HCT116 (cell line): ENCODE data around the gene ARID2.

ENCODE experiments used
- EGR1 ChIP-seq: IDR thresholded peaks from 2 replicates; pipeline ENCODE4 v1.6.1; 2012; ENCODE audit warnings: low read depth
- ELF1 ChIP-seq: IDR thresholded peaks from 2 replicates; pipeline ENCODE4 v1.6.1; 2012; ENCODE audit warnings: low read depth, borderline replicate concordance
- EZH2phosphoT487 ChIP-seq: fragments of 200-600 bp; IDR thresholded peaks from 2 replicates; pipeline ENCODE4 v1.6.1; 2018; ENCODE audit warnings: antibody characterized with exemption, borderline replicate concordance
- FOSL1 ChIP-seq: IDR thresholded peaks from 2 replicates; pipeline ENCODE4 v1.6.1; 2012; ENCODE audit warnings: low read depth
- POLR2A ChIP-seq: IDR thresholded peaks from 2 replicates; pipeline ENCODE4 v1.7.0; 2011; ENCODE audit warnings: borderline replicate concordance; ENCODE audit not compliant: insufficient read depth, insufficient read length; ENCODE audit errors: extremely low read depth
- POLR2AphosphoS5 ChIP-seq: IDR thresholded peaks from 2 replicates; pipeline ENCODE4 v1.6.1; 2011; ENCODE audit warnings: mild to moderate bottlenecking, low read depth, low read length, moderate library complexity
- RAD21 ChIP-seq: IDR thresholded peaks from 2 replicates; pipeline ENCODE4 v1.6.1; 2012; ENCODE audit warnings: low read depth, mild to moderate bottlenecking
- SIN3A ChIP-seq: IDR thresholded peaks from 2 replicates; pipeline ENCODE4 v1.6.1; 2012; ENCODE audit warnings: low read depth
- ZNF274 ChIP-seq: fragments of 200-500 bp; sonication (Bioruptor generic); IDR thresholded peaks from 2 replicates; pipeline ENCODE4 v1.6.1; 2014; ENCODE audit warnings: mild to moderate bottlenecking, low read depth, low read length, inconsistent platforms
- TF ChIP-seq, protein P1 (sequence below): IDR thresholded peaks from 2 replicates; pipeline ENCODE4 v1.6.1; 2012
- TF ChIP-seq, protein P2 (sequence below): IDR thresholded peaks from 2 replicates; pipeline ENCODE4 v1.6.1; 2011; ENCODE audit warnings: mild to moderate bottlenecking, low read length, moderate library complexity; ENCODE audit not compliant: insufficient replicate concordance; ENCODE audit errors: extremely low read depth
- TF ChIP-seq, protein P3 (sequence below), 3 experiments: fragments of 200-600 bp in 1 of 3; sonication (generic) in 1 of 3; IDR thresholded peaks in 2 of 3; conservative IDR thresholded peaks in 1 of 3; 2 replicates each; pipeline ENCODE4 v1.5.1; 2012 to 2017; ENCODE audit warnings: low read depth in 2 of 3, low read length in 2 of 3, antibody characterized with exemption in 1 of 3, borderline replicate concordance in 1 of 3, control low read depth in 1 of 3, mild to moderate bottlenecking in 1 of 3, mixed read lengths in 1 of 3, mixed run types in 1 of 3, moderate library complexity in 1 of 3; ENCODE audit not compliant: insufficient read depth in 1 of 3

DNA sequence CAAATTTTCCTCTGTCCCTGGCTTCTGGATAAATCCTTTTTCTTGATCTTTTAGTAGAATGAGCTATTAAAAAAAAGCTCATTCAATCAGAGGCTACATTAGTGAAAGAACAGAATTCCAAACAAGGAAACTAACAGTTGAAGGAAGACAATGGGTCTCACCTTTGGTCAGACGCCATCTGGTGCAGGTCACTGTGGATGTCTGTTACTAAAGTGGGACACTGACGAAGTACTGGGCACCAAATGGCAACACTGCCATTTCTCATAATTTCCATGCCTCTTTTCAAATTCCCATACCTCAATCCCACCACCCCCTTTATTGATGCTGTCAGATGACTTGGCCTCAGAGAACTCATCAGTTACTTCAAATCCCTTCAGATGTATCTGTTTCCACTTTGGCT lies 24.5 kb upstream of the ARID2 start:
- TF ChIP-seq FOSL1 = no peak
- TF ChIP-seq ZNF274 = no peak
- no peak for TF ChIP-seq ELF1
- no peak for TF ChIP-seq POLR2A
- TF ChIP-seq, protein P1, sequence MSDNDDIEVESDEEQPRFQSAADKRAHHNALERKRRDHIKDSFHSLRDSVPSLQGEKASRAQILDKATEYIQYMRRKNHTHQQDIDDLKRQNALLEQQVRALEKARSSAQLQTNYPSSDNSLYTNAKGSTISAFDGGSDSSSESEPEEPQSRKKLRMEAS = no peak
- no peak for TF ChIP-seq RAD21
- TF ChIP-seq, protein P2, sequence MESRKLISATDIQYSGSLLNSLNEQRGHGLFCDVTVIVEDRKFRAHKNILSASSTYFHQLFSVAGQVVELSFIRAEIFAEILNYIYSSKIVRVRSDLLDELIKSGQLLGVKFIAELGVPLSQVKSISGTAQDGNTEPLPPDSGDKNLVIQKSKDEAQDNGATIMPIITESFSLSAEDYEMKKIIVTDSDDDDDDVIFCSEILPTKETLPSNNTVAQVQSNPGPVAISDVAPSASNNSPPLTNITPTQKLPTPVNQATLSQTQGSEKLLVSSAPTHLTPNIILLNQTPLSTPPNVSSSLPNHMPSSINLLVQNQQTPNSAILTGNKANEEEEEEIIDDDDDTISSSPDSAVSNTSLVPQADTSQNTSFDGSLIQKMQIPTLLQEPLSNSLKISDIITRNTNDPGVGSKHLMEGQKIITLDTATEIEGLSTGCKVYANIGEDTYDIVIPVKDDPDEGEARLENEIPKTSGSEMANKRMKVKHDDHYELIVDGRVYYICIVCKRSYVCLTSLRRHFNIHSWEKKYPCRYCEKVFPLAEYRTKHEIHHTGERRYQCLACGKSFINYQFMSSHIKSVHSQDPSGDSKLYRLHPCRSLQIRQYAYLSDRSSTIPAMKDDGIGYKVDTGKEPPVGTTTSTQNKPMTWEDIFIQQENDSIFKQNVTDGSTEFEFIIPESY = no peak
- TF ChIP-seq, protein P3, sequence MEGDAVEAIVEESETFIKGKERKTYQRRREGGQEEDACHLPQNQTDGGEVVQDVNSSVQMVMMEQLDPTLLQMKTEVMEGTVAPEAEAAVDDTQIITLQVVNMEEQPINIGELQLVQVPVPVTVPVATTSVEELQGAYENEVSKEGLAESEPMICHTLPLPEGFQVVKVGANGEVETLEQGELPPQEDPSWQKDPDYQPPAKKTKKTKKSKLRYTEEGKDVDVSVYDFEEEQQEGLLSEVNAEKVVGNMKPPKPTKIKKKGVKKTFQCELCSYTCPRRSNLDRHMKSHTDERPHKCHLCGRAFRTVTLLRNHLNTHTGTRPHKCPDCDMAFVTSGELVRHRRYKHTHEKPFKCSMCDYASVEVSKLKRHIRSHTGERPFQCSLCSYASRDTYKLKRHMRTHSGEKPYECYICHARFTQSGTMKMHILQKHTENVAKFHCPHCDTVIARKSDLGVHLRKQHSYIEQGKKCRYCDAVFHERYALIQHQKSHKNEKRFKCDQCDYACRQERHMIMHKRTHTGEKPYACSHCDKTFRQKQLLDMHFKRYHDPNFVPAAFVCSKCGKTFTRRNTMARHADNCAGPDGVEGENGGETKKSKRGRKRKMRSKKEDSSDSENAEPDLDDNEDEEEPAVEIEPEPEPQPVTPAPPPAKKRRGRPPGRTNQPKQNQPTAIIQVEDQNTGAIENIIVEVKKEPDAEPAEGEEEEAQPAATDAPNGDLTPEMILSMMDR (IDR thresholded peaks at IDR 0.05 in 2 of 3, conservative IDR thresholded peaks at IDR 0.05 in 1 of 3; ENCODE audit: borderline replicate concordance in 1 of 3, insufficient read depth in 1 of 3, low read depth in 2 of 3, low read length in 2 of 3) = no peak
- TF ChIP-seq POLR2AphosphoS5 = no peak
- no peak for TF ChIP-seq SIN3A
- TF ChIP-seq EGR1 = no peak
- TF ChIP-seq EZH2phosphoT487 = no peak
